ENCODE data around the gene NFIA. TPM values are rescaled to one million over a fixed set of nuclear protein-coding genes. Genes with fewer than 3 reads are reported as not detected.

The NFIA gene
- total and polyA plus RNA-seq, 8 donors, result 9.6 to 108 (median 37.2) TPM

DNA sequence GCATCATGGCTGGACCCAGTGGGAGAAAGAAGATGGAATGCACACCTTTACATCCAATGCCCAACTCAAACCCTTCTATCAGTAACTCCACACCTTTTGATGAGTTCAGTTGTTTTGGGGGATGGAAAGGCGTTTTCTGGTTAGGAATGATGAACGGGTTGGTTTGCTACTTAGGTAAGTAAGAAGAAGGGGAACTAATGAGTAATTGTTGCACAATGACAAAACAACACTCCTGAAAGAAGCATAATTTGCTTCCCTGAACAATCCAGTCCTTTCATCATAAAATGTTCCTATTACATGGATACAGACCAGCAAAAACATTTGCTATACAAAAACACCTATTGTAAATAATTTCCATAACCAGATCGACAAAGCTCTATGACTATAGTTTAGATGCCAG, 35.9 kb upstream of the NFIA start:
- H3K4me1 ChIP-seq, result peaks cover 4 to 20% (median 14%) of the 10 kb centered on the region in 4 donors
- H3K27me3 ChIP-seq, result peaks cover 0 to 5% (median 0%) of the 10 kb centered on the region in 3 donors
- intact Hi-C loops (cut with DNase I; ENCODE audit: low total_unique reads), result no loop called here
- 79 to 87% (median 85%) methylated on average over 3 of the region's 3 CpGs for WGBS, 5 donors
- H3K36me3 ChIP-seq, result no peaks in the 10 kb centered on the region
- H3K9me3 ChIP-seq, result no peaks in the 10 kb centered on the region
- TF ChIP-seq EP300 (IDR thresholded peaks at IDR 0.05) (no peak), POLR2A (IDR thresholded peaks at IDR 0.05) (no peak), POLR2AphosphoS5 (IDR thresholded peaks at IDR 0.05) (no peak)
- TF ChIP-seq, protein P1, sequence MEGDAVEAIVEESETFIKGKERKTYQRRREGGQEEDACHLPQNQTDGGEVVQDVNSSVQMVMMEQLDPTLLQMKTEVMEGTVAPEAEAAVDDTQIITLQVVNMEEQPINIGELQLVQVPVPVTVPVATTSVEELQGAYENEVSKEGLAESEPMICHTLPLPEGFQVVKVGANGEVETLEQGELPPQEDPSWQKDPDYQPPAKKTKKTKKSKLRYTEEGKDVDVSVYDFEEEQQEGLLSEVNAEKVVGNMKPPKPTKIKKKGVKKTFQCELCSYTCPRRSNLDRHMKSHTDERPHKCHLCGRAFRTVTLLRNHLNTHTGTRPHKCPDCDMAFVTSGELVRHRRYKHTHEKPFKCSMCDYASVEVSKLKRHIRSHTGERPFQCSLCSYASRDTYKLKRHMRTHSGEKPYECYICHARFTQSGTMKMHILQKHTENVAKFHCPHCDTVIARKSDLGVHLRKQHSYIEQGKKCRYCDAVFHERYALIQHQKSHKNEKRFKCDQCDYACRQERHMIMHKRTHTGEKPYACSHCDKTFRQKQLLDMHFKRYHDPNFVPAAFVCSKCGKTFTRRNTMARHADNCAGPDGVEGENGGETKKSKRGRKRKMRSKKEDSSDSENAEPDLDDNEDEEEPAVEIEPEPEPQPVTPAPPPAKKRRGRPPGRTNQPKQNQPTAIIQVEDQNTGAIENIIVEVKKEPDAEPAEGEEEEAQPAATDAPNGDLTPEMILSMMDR (IDR thresholded peaks at IDR 0.05), result no peak
- no peak overlapping the region for H3K4me3 ChIP-seq
- DNase-seq, result no peak
- H3K27ac ChIP-seq, result no peak overlapping the region

DNA sequence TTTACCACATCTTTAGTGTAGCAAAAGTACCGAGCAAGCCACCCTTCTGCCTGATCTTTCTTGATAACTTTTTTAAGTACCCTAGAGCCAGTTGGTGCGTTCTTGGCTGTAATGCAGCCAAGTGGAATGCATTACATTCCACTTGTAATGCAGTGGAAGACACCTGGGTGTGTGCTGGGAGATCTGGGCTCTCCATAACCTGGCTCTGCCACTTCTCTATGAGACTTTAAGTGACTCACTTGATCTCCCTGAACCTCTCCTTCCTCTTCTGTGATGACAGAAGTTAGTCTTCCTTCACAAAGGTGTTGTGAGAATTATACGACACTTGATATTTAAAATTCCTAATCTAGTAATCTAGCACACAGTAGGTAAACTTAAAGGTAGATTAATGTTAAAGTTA, 35.3 kb upstream of the NFIA start:
- Histone ChIP-seq H3K27ac (no peak overlapping the region), H3K36me3 (no peaks in the 10 kb centered on the region), H3K27me3 (peaks cover 0 to 8% (median 0%) of the 10 kb centered on the region in 3 donors), H3K9me3 (no peaks in the 10 kb centered on the region), H3K4me3 (no peak overlapping the region), H3K4me1 (peaks cover 4 to 24% (median 18%) of the 10 kb centered on the region in 4 donors)
- intact Hi-C loops (cut with DNase I; ENCODE audit: low total_unique reads), result no loop called here
- TF ChIP-seq EP300 (IDR thresholded peaks at IDR 0.05), result no peak
- no peak for TF ChIP-seq POLR2A (IDR thresholded peaks at IDR 0.05)
- no peak for TF ChIP-seq POLR2AphosphoS5 (IDR thresholded peaks at IDR 0.05)
- TF ChIP-seq, protein P1 (IDR thresholded peaks at IDR 0.05), result no peak
- 91 to 98% (median 96%) methylated on average over 3 of the region's 3 CpGs for WGBS, 5 donors
- DNase-seq, result no peak

GRCh38 chr1:61049850-61050540, 32.4 kb upstream of the NFIA start:
- intact Hi-C loops (cut with DNase I; ENCODE audit: low total_unique reads), result loop anchor here (5.0 kb wide), 1 partner anchor 402 kb away; no protein-coding TSS in a partner anchor
- peaks cover 13 to 47% (median 38%) of the 10 kb centered on the region in 4 donors for H3K4me1 ChIP-seq
- TF ChIP-seq, protein P1 (IDR thresholded peaks at IDR 0.05), result peak in 6 of 7 experiments; percentile 52 to 98 (median 95)
- TF ChIP-seq POLR2A (IDR thresholded peaks at IDR 0.05) (no peak), POLR2AphosphoS5 (IDR thresholded peaks at IDR 0.05) (peak; percentile 43 to 70 (median 55))
- no peaks in the 10 kb centered on the region for H3K36me3 ChIP-seq
- H3K27ac ChIP-seq, result peak overlapping the region; percentile 93 to 99 (median 95)
- 0 to 2% (median 1%) methylated on average over 10 to 48 of the region's 48 CpGs for WGBS, 5 donors
- H3K27me3 ChIP-seq, result peaks cover 0 to 21% (median 0%) of the 10 kb centered on the region in 3 donors
- DNase-seq, result peak; percentile 96 to 97
- H3K9me3 ChIP-seq, result no peaks in the 10 kb centered on the region
- H3K4me3 ChIP-seq, result peak overlapping the region; percentile 74 to 95 (median 88)

DNA sequence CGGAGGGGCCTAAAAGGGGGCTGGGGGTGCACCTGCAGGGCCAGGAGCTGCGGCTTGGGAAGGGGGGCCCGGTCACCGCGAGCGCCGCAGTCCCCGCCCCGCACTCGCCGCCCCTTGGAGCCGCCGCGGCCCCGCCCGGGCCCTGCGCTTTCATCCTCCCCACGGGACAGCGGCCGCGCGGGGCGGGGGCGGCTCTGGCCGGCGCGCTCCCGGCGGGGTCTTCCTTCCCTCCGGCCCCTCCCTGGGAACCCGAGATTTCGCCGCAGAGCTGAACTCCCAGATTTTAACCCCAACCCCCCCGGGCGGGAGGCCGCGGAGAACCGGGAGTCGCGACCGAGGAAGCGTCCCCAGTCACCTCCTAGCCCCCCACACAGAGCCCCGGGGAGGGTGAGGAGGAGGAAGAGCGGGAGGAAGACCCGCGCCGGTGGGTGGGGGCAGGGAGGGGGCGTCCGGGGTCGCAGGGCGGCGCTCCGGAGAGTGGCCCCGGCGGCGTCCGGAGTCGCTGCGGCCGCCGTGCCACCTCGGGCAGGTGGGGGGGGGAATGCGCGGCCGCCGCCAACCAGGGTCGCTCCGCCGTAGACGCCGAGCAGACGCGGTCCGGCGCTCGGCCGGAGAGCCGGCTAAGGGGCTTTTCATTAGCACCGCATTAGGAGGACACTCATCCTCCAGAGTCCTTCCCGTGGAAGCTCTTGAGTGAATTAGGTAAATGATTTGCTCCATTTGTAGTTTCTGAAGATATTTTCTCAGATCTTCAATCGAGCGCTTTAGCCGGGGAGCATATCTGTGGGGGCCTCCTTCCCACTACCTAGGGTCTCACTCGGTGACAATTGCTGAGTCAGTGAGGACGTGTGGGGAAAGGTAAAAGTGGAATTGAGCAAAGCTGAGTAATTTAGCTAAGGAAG, 31.6 kb upstream of the NFIA start:
- intact Hi-C loops (cut with DNase I; ENCODE audit: low total_unique reads), result loop anchor here (5.0 kb wide), 1 partner anchor 402 kb away; no protein-coding TSS in a partner anchor
- Histone ChIP-seq H3K4me3 (peak overlapping the region; percentile 74 to 95 (median 88)), H3K27ac (peak overlapping the region; percentile 93 to 99 (median 95)), H3K36me3 (no peaks in the 10 kb centered on the region), H3K4me1 (peaks cover 19 to 55% (median 44%) of the 10 kb centered on the region in 4 donors), H3K9me3 (no peaks in the 10 kb centered on the region), H3K27me3 (peaks cover 0 to 21% (median 0%) of the 10 kb centered on the region in 3 donors)
- WGBS, 5 donors, result 1 to 2% (median 1%) methylated on average over 49 to 85 of the region's 85 CpGs
- peak; percentile 49 to 85 for DNase-seq
- TF ChIP-seq, protein P1 (IDR thresholded peaks at IDR 0.05), result no peak
- TF ChIP-seq EP300 (IDR thresholded peaks at IDR 0.05) (no peak), POLR2A (IDR thresholded peaks at IDR 0.05) (no peak), POLR2AphosphoS5 (IDR thresholded peaks at IDR 0.05) (no peak)
